GM12865 (cell line): ENCODE measurements around the gene TRIM44.

Experiments
- DNase-seq: peaks from one replicate; pipeline ENCODE4 v3.0.0; 2010; ENCODE audit warnings: low read depth
- H3K4me3 ChIP-seq: 2 replicates; pipeline ENCODE4 v1.5.1; 2011; ENCODE audit warnings: mild to moderate bottlenecking, low read depth, low read length, control low read depth
- CTCF ChIP-seq: IDR thresholded peaks from 2 replicates; pipeline ENCODE4 v1.5.1; 2011; ENCODE audit warnings: low read length, control low read depth, low read depth, inconsistent platforms; ENCODE audit not compliant: insufficient read depth; ENCODE audit errors: missing control alignments

Gene TRIM44

GRCh38 chr11:35662649-35663407 lies at the start of gene TRIM44:
Gene TRIM44 (plus strand): TSS chr11:35662775. CDS start chr11:35663112, 337 bp downstream.
- DNase-seq, result peak; percentile 93
- TF ChIP-seq CTCF, result no peak
- H3K4me3 ChIP-seq, result peak within 1 kb of the TSS; percentile 83

GRCh38 chr11:35614939-35615569 lies 47.5 kb upstream of the TRIM44 start:
- TF ChIP-seq CTCF, result no peak
- no peak for DNase-seq
- no peak overlapping the region for H3K4me3 ChIP-seq

- no peak overlapping the region for H3K4me3 ChIP-seq
- peak; percentile 56 for TF ChIP-seq CTCF
- peak; percentile 56 for DNase-seq
These were observed 46.4 kb upstream of the TRIM44 start for GRCh38 chr11:35615921-35616900.

- H3K4me3 ChIP-seq, result no peak overlapping the region
- DNase-seq, result no peak
- TF ChIP-seq CTCF, result no peak
These were observed 45.3 kb upstream of the TRIM44 start for GRCh38 chr11:35617316-35617686.

- DNase-seq, result peak; percentile 83
- H3K4me3 ChIP-seq, result peak within 1 kb of the TSS; percentile 74
- no peak for TF ChIP-seq CTCF
These were observed 44.7 kb upstream of the TRIM44 start, which contains the start of gene FJX1 for GRCh38 chr11:35617687-35618496. Gene FJX1 (plus strand): TSS chr11:35618460. CDS start chr11:35618637, 177 bp downstream.
